Measurements from ENCODE around the gene KIF19.

GRCh38 chr17:74292495-74292894 lies 33.5 kb upstream of the KIF19 start:
- TF ChIP-seq CTCF (IDR thresholded peaks at IDR 0.05; ENCODE audit: poor library complexity) (no peak), EZH2 (IDR thresholded peaks at IDR 0.05; ENCODE audit: borderline replicate concordance) (no peak)
